GM23248 (cell line): ENCODE data around the gene ZNF747. TPM values are rescaled to one million over a fixed set of nuclear protein-coding genes. Genes with fewer than 3 reads are reported as not detected.
"Not testable (repeated sequence)": the region's sequence is repeated elsewhere in the genome, so short reads cannot be mapped to it uniquely, and the experiment has no call there.

Source experiments
- DNase-seq: peaks from one replicate; pipeline ENCODE4 v3.0.0-alpha.2; 2015
- H2AFZ ChIP-seq: fragments of 200-600 bp; sonication (generic); 2 replicates; pipeline ENCODE4 v1.6.1; 2016; ENCODE audit warnings: antibody characterized with exemption
- H3F3A ChIP-seq: fragments of 200-600 bp; sonication (generic); 2 replicates; pipeline ENCODE4 v1.6.1; 2016; ENCODE audit warnings: mild to moderate bottlenecking, antibody characterized with exemption, mixed run types; ENCODE audit not compliant: insufficient read depth
- H3K27ac ChIP-seq: fragments of 200-600 bp; sonication (generic); 2 replicates; pipeline ENCODE4 v1.5.1; 2016; ENCODE audit warnings: mild to moderate bottlenecking
- H3K27me3 ChIP-seq: fragments of 200-600 bp; sonication (generic); replicated peaks from 2 replicates; pipeline ENCODE4 v1.6.1; 2016; ENCODE audit warnings: mild to moderate bottlenecking; ENCODE audit not compliant: insufficient read depth
- H3K36me3 ChIP-seq: fragments of 200-600 bp; sonication (generic); 2 replicates; pipeline ENCODE4 v1.6.1; 2016; ENCODE audit warnings: low read depth, mild to moderate bottlenecking
- H3K4me1 ChIP-seq: fragments of 200-600 bp; sonication (generic); 2 replicates; pipeline ENCODE4 v1.6.1; 2016; ENCODE audit warnings: mild to moderate bottlenecking; ENCODE audit not compliant: insufficient read depth
- H3K4me2 ChIP-seq: fragments of 200-600 bp; sonication (generic); one replicate; pipeline ENCODE4 v1.6.1; 2016; ENCODE audit warnings: mild to moderate bottlenecking; ENCODE audit not compliant: unreplicated experiment
- H3K4me3 ChIP-seq: fragments of 200-600 bp; sonication (generic); 2 replicates; pipeline ENCODE4 v1.5.1; 2016; ENCODE audit warnings: mild to moderate bottlenecking
- H3K79me2 ChIP-seq: fragments of 200-600 bp; sonication (generic); 2 replicates; pipeline ENCODE4 v1.6.1; 2016; ENCODE audit warnings: mild to moderate bottlenecking; ENCODE audit not compliant: insufficient read depth
- H3K9ac ChIP-seq: fragments of 200-600 bp; sonication (generic); 2 replicates; pipeline ENCODE4 v1.6.1; 2016; ENCODE audit warnings: mild to moderate bottlenecking
- H3K9me2 ChIP-seq: fragments of 200-600 bp; sonication (generic); 2 replicates; pipeline ENCODE4 v1.6.1; 2016; ENCODE audit warnings: mixed run types, mild to moderate bottlenecking, moderate library complexity; ENCODE audit not compliant: insufficient read depth
- H3K9me3 ChIP-seq: fragments of 200-600 bp; sonication (generic); one replicate; pipeline ENCODE4 v1.6.1; 2017; ENCODE audit warnings: low read depth
- H4K20me1 ChIP-seq: fragments of 200-600 bp; sonication (generic); 2 replicates; pipeline ENCODE4 v1.6.0; 2016; ENCODE audit not compliant: insufficient read depth
- EZH2 ChIP-seq: fragments of 200-600 bp; sonication (generic); IDR thresholded peaks from 2 replicates; pipeline ENCODE4 v1.6.1; 2018; ENCODE audit warnings: antibody characterized with exemption, mild to moderate bottlenecking; ENCODE audit not compliant: insufficient read depth, poor library complexity, severe bottlenecking
- EZH2phosphoT487 ChIP-seq: fragments of 200-600 bp; sonication (generic); IDR thresholded peaks from 2 replicates; pipeline ENCODE4 v1.6.1; 2018; ENCODE audit warnings: antibody characterized with exemption, moderate library complexity, mild to moderate bottlenecking, low read depth; ENCODE audit not compliant: insufficient read depth
- WGBS, 2 experiments: methylation state at CpG; one replicate each; pipeline ENCODE4 v1.1.6; 2015 to 2017; ENCODE audit warnings: low lambda C conversion rate in 2 of 2, low coverage in 1 of 2; ENCODE audit errors: missing lambda C conversion rate in 2 of 2; 5-methylcytosine and 5-hydroxymethylcytosine counted together
- in situ Hi-C: fragments of 300-500 bp; cut with MboI; formaldehyde crosslinking; loops from 2 replicates; pipeline ENCODE4 v1.15.0; 2020
- polyA plus RNA-seq: library from polyadenylated mRNA; unstranded; fragments of >200 nt; fragmentation: Nextera tagmentation; extraction: Ambion mirVana; gene quantifications from 2 replicates; pipeline ENCODE4 v1.2.1, GENCODE V29; 2016
- total RNA-seq: library from RNA; depleted of rRNA; stranded (reverse); fragments of >200 nt; shearing (Covaris generic); gene quantifications from 2 replicates; pipeline ENCODE4 v1.2.3, GENCODE V29; 2014

ZNF747 gene
- total and polyA plus RNA-seq, 2 experiments from 2014 or later: 5.4 to 15.7 TPM

DNA sequence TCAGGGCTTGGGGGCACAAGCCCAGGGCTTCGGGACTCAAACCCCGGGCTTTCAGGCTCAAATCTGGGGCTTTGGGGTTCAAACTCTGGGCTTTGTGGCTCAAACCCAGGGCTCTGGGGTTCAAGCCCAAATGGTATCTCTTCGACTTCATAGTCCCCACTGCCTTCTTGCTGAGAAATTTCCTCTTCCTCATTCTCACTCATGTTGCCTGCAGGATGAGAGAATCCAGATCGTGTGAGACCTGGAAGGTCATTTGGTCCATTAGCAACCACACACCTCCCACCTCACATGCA lies 8.9 kb downstream of the ZNF747 start:
- H3K4me3 ChIP-seq: peak overlapping the region; percentile 78
- H4K20me1 ChIP-seq: no peaks in the 10 kb centered on the region
- no peaks in the 10 kb centered on the region for H3K9me3 ChIP-seq
- TF ChIP-seq EZH2: no peak
- no peak for TF ChIP-seq EZH2phosphoT487
- H3K9ac ChIP-seq: peak overlapping the region; percentile 86
- peak overlapping the region; percentile 91 for H3K4me2 ChIP-seq
- no peaks in the 10 kb centered on the region for H3K9me2 ChIP-seq
- in situ Hi-C loops: no loop called here
- no peak for DNase-seq
- no peaks in the 10 kb centered on the region for H3K36me3 ChIP-seq
- peaks cover 6% of the 10 kb centered on the region for H3K4me1 ChIP-seq
- no peaks in the 10 kb centered on the region for H3K79me2 ChIP-seq
- peaks cover 19% of the 10 kb centered on the region for H3F3A ChIP-seq
- no peaks in the 10 kb centered on the region for H3K27me3 ChIP-seq
- peak overlapping the region; percentile 90; the same call in 1 of the 2 replicates for H3K27ac ChIP-seq
- H2AFZ ChIP-seq: peak overlapping the region; percentile 83
- 73 to 92% methylated on average over 3 to 4 of the region's 4 CpGs for WGBS, 2 experiments

DNA sequence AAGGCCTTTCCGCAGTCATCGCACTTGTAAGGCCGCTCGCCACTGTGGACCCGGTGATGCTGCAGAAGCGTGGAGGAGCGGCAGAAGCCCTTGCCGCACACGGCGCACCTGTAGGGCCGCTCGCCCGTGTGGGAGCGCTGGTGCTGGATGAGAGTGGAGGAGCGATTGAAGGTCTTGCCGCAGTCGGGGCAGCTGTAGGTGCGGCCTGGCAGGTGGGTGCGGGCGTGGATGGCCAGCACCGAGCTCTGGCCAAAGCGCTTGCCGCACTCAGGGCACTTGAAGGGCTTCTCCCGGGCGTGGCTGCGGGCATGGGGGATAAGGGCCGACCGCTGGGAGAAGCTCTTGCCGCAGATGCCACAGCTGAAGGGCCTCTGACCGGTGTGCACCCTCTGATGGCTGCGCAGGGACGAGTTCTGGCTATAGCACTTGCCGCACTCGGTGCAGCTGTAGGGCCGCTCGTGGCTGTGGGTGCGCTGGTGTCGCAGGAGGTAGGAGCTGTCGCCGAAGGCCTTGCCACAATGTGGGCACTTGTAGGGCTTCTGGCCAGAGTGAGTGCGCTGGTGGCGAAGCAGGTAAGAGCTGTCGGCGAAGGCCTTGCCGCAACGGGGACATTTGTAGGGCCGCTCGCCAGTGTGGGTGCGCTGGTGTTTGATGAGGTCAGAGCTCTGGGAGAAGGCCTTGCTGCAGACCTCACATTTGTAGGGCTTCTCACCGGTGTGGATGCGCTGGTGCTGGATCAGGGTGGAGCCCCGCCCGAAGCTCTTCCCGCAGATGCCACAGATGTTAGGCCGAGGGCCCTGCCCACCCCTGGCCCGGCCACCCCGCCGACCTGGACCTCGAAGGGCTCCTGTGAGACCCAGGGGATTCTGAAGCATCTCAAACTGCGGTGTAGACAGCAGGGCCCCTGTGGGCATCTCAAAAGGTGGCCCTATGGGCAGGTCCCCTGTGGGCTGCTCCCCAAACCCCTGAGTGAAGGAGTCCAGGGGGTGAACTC lies 9.8 kb downstream of the ZNF747 start:
- Histone ChIP-seq H3K36me3 (no peaks in the 10 kb centered on the region), H3K4me1 (peaks cover 6% of the 10 kb centered on the region), H3K4me3 (no peak overlapping the region), H3K27ac (no peak overlapping the region), H4K20me1 (no peaks in the 10 kb centered on the region), H3F3A (peaks cover 19% of the 10 kb centered on the region), H3K9me3 (no peaks in the 10 kb centered on the region), H3K9me2 (no peaks in the 10 kb centered on the region), H2AFZ (no peak overlapping the region), H3K79me2 (no peaks in the 10 kb centered on the region), H3K4me2 (no peak overlapping the region), H3K27me3 (no peaks in the 10 kb centered on the region), H3K9ac (no peak overlapping the region)
- WGBS, 2 experiments: 94 to 95% methylated on average over 56 to 60 of the region's 60 CpGs
- DNase-seq: no peak
- in situ Hi-C loops: no loop called here
- TF ChIP-seq EZH2phosphoT487 (no peak), EZH2 (no peak)

DNA sequence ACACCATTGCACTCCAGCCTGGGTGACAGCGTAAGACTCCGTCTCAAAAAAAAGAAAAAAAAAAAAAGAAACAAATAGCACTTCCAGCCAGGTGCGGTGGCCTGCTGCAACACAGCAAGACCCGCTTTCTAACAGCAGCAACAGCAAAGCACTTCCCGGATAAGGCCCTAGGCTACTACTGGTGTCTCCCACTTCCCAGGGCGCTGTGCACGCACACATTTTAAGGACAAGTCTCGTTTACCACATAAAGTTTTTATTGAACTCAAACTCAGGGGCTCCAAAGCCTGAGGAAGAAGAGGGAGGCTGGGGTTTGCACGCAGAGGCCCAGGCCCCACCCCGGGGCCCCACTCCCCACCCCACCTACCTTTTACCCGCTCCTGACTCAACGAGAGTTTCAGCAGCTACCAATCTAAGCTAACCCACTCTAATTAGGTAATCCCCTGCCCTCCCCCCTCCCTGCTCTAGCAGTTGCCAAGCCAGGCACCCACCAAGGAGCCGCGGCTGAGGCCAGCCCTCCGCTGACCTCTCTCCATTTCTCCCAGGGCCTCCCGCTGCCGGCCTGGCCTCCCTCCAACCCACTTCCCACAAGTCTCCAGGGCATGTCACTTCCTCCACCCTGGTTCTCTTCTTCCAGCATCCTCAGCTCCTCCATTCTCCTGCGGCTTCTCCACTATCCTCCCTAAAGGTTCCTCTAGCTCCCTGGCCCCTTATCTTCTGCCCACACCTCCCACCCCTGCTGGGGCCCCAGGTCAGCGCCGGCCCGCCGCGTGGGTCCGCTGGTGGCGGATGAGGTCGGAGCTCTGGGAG lies 10.7 kb downstream of the ZNF747 start:
- H3K4me2 ChIP-seq: no peak overlapping the region
- no peak overlapping the region for H3K27ac ChIP-seq
- H3K9me3 ChIP-seq: no peaks in the 10 kb centered on the region
- no peaks in the 10 kb centered on the region for H3K27me3 ChIP-seq
- no peak for DNase-seq
- no peaks in the 10 kb centered on the region for H3K9me2 ChIP-seq
- no peak overlapping the region for H3K9ac ChIP-seq
- WGBS, 2 experiments: 79 to 82% methylated on average over 23 to 26 of the region's 26 CpGs
- H3K4me1 ChIP-seq: peaks cover 6% of the 10 kb centered on the region
- peaks cover 19% of the 10 kb centered on the region for H3F3A ChIP-seq
- no peaks in the 10 kb centered on the region for H4K20me1 ChIP-seq
- in situ Hi-C loops: no loop called here
- H2AFZ ChIP-seq: no peak overlapping the region
- H3K4me3 ChIP-seq: no peak overlapping the region
- TF ChIP-seq EZH2phosphoT487: no peak
- TF ChIP-seq EZH2: no peak
- no peaks in the 10 kb centered on the region for H3K79me2 ChIP-seq
- H3K36me3 ChIP-seq: no peaks in the 10 kb centered on the region

DNA sequence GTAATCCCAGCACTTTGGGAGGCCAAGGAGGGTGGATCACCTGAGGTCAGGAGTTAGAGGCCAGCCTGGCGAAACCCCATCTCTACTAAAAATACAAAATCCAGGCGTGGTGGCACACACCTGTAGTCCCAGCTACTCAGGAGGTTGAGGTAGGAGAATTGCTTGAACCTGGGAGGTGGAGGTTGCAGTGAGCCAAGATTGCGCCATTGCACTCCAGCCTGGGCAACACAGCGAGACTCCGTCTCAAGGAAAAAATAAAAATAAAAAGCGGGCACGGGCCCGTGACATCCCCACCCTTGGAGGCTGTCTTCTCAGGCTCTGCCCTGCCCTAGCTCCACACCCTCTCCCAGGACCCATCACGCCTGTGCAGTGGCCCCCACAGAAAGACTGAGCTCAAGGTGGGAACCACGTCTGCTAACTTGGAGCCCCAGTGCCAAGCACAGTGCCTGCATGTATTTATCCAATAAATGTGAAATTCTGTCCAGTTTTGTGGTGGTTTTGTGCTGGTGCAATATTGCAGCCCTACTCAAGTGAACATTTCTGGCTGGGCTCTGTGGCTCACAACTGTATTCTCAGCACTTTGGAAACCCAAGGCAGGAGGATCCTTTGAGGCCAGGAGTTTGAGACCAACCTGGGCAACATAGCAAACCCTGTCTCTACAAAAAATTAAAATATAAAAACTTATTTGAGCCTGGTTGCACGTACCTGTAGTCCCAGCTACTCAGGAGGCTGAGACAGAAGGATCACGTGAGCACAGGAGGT lies 11.8 kb downstream of the ZNF747 start:
- H3K27me3 ChIP-seq, DNase-seq, H3K79me2 ChIP-seq, H3K4me2 ChIP-seq, in situ Hi-C loops, H4K20me1 ChIP-seq, H3K27ac ChIP-seq, H3K36me3 ChIP-seq, H3K4me3 ChIP-seq, H3K4me1 ChIP-seq, H3K9ac ChIP-seq, H3K9me2 ChIP-seq, H3K9me3 ChIP-seq, H2AFZ ChIP-seq: not testable (repeated sequence)
- H3F3A ChIP-seq: peaks cover 12% of the 10 kb centered on the region
- WGBS, 2 experiments: 82 to 87% methylated on average over 12 of the region's 12 CpGs
